ENCODE results near the gene TRIO.

DNA sequence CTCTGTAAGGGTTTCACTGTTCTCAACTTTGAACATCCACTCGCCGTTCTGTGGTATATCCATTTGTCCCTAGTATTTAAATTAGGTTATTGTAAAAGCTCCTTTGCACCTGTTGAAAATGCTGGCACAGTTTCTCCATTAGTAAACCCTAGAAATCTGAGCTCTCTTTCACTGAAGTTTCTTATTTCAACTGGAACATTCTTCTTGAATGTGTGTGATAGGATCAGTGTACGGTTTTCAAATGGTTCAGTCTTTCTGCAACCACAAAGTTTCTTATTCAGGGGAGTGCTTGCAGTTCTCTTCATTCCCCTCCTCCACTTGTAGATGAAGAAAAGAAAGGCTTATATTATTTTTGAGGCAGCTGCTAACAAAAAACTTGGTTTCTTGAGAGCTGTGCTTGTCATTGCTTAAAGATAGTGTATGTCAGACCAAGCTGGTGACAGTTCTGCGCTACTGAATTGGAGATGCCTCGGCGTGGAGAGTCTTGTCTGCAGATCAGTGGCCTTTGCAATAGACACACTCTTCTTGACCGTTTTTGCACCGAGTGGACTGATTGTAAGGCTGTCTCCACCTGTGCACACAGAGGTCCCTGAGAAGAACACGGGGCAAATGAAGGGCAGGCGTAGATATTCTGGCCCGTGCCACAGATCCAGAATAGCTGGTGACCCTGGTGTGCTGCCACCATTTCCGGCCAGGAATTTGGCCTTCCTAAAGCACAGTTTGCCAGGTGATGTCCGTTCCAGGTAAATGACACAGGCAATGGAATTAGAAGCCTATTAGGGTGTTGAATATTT, 102.2 kb downstream of the TRIO start:
- TF ChIP-seq CTCF (IDR thresholded peaks at IDR 0.05; ENCODE audit: low read length) (no peak), EZH2phosphoT487 (IDR thresholded peaks at IDR 0.05; ENCODE audit: low read length) (no peak)
